WTC11 (cell line): Measurements from ENCODE around the gene ELF3. TPM values are rescaled to one million over a fixed set of nuclear protein-coding genes. Genes with fewer than 3 reads are reported as not detected.

Source experiments
- CREB1 ChIP-seq: sonication (generic); formaldehyde crosslinking; IDR thresholded peaks from 2 replicates; pipeline ENCODE4 v1.8.0; 2023; ENCODE audit warnings: mild to moderate bottlenecking, missing genetic modification reagents
- EMX1 ChIP-seq: fragments of 250-450 bp; sonication (Bioruptor Pico); IDR thresholded peaks from 2 replicates; pipeline ENCODE4 v1.8.0; 2021; ENCODE audit warnings: mild to moderate bottlenecking
- ESRRA ChIP-seq: sonication (generic); formaldehyde crosslinking; IDR thresholded peaks from 2 replicates; pipeline ENCODE4 v1.8.1; 2022; ENCODE audit warnings: mild to moderate bottlenecking, missing genetic modification reagents, borderline replicate concordance
- ETV6 ChIP-seq: sonication (generic); formaldehyde crosslinking; IDR thresholded peaks from 2 replicates; pipeline ENCODE4 v1.8.1; 2022; ENCODE audit warnings: mild to moderate bottlenecking, missing genetic modification reagents
- FOXP1 ChIP-seq: sonication (generic); formaldehyde crosslinking; IDR thresholded peaks from 2 replicates; pipeline ENCODE4 v1.8.0; 2022; ENCODE audit warnings: missing genetic modification reagents, mild to moderate bottlenecking, moderate library complexity, borderline replicate concordance
- GABPB1 ChIP-seq: sonication (generic); formaldehyde crosslinking; IDR thresholded peaks from 2 replicates; pipeline ENCODE4 v1.8.1; 2023; ENCODE audit warnings: mild to moderate bottlenecking, missing genetic modification reagents
- JAZF1 ChIP-seq: fragments of 250-450 bp; sonication (Bioruptor Pico); IDR thresholded peaks from 2 replicates; pipeline ENCODE4 v1.9.0; 2021; ENCODE audit warnings: moderate library complexity, mild to moderate bottlenecking, inconsistent platforms
- MXD4 ChIP-seq: fragments of 250-450 bp; sonication (Bioruptor Pico); IDR thresholded peaks from 2 replicates; pipeline ENCODE4 v1.8.0; 2021; ENCODE audit warnings: mild to moderate bottlenecking, moderate library complexity, borderline replicate concordance
- NFYB ChIP-seq: sonication (generic); formaldehyde crosslinking; conservative IDR thresholded peaks from 2 replicates; pipeline ENCODE4 v1.8.0; 2022; ENCODE audit warnings: low read depth, missing genetic modification reagents
- NR1H2 ChIP-seq: sonication (generic); formaldehyde crosslinking; IDR thresholded peaks from 2 replicates; pipeline ENCODE4 v1.9.0; 2021; ENCODE audit warnings: mild to moderate bottlenecking, moderate library complexity, missing genetic modification reagents
- OVOL2 ChIP-seq: fragments of 250-450 bp; sonication (Bioruptor Pico); IDR thresholded peaks from 2 replicates; pipeline ENCODE4 v1.9.0; 2021; ENCODE audit warnings: mild to moderate bottlenecking, borderline replicate concordance
- PRRX2 ChIP-seq: fragments of 250-450 bp; sonication (Bioruptor Pico); IDR thresholded peaks from 2 replicates; pipeline ENCODE4 v1.8.0; 2021; ENCODE audit warnings: mild to moderate bottlenecking
- RORB ChIP-seq: fragments of 250-450 bp; sonication (Bioruptor Pico); IDR thresholded peaks from 2 replicates; pipeline ENCODE4 v1.9.0; 2021; ENCODE audit warnings: mild to moderate bottlenecking
- TEAD4 ChIP-seq: sonication (generic); formaldehyde crosslinking; IDR thresholded peaks from 2 replicates; pipeline ENCODE4 v1.8.0; 2022; ENCODE audit warnings: mild to moderate bottlenecking, missing genetic modification reagents
- ZNF138 ChIP-seq: sonication (generic); formaldehyde crosslinking; conservative IDR thresholded peaks from 2 replicates; pipeline ENCODE4 v1.8.1; 2022; ENCODE audit warnings: mild to moderate bottlenecking, moderate library complexity, missing genetic modification reagents
- ZNF232 ChIP-seq: sonication (generic); formaldehyde crosslinking; IDR thresholded peaks from 2 replicates; pipeline ENCODE4 v1.8.0; 2022; ENCODE audit warnings: mild to moderate bottlenecking, missing genetic modification reagents
- ZNF317 ChIP-seq: sonication (generic); formaldehyde crosslinking; IDR thresholded peaks from 2 replicates; pipeline ENCODE4 v1.8.1; 2023; ENCODE audit warnings: low read depth, mild to moderate bottlenecking, moderate library complexity, missing genetic modification reagents, borderline replicate concordance
- ZNF416 ChIP-seq: fragments of 250-450 bp; sonication (Bioruptor Pico); IDR thresholded peaks from 2 replicates; pipeline ENCODE4 v1.9.0; 2021; ENCODE audit warnings: mild to moderate bottlenecking, inconsistent platforms
- total RNA-seq: library from RNA; stranded (reverse); gene quantifications from 3 replicates; pipeline ENCODE4 v1.2.3, GENCODE V29; 2021
- TF ChIP-seq, protein P1 (sequence below): sonication (generic); formaldehyde crosslinking; IDR thresholded peaks from 2 replicates; pipeline ENCODE4 v1.8.1; 2023; ENCODE audit warnings: mild to moderate bottlenecking, moderate library complexity, missing genetic modification reagents
- TF ChIP-seq, protein P2 (sequence below): sonication (generic); formaldehyde crosslinking; IDR thresholded peaks from 2 replicates; pipeline ENCODE4 v1.8.0; 2023; ENCODE audit warnings: missing genetic modification reagents, mild to moderate bottlenecking, borderline replicate concordance
- TF ChIP-seq, protein P3 (sequence below): sonication (generic); formaldehyde crosslinking; conservative IDR thresholded peaks from 2 replicates; pipeline ENCODE4 v1.8.1; 2022; ENCODE audit warnings: mild to moderate bottlenecking, missing genetic modification reagents
- TF ChIP-seq, protein P4 (sequence below): sonication (generic); formaldehyde crosslinking; IDR thresholded peaks from 2 replicates; pipeline ENCODE4 v1.8.1; 2023; ENCODE audit warnings: mild to moderate bottlenecking, missing genetic modification reagents
- TF ChIP-seq, protein P5 (sequence below): fragments of 200-600 bp; IDR thresholded peaks from 2 replicates; pipeline ENCODE4 v1.8.0; 2022; ENCODE audit warnings: antibody characterized with exemption
- TF ChIP-seq, protein P6 (sequence below): sonication (generic); formaldehyde crosslinking; IDR thresholded peaks from 2 replicates; pipeline ENCODE4 v1.8.0; 2022; ENCODE audit warnings: mild to moderate bottlenecking, missing genetic modification reagents
- TF ChIP-seq, protein P7 (sequence below): sonication (generic); formaldehyde crosslinking; IDR thresholded peaks from 2 replicates; pipeline ENCODE4 v1.8.0; 2022; ENCODE audit warnings: mild to moderate bottlenecking, missing genetic modification reagents
- TF ChIP-seq, protein P8 (sequence below): sonication (generic); formaldehyde crosslinking; IDR thresholded peaks from 2 replicates; pipeline ENCODE4 v1.8.1; 2022; ENCODE audit warnings: mild to moderate bottlenecking, missing genetic modification reagents, moderate library complexity, borderline replicate concordance

The ELF3 gene
- total RNA-seq, 1 experiment from 2014 or later, result 15.0 TPM

DNA sequence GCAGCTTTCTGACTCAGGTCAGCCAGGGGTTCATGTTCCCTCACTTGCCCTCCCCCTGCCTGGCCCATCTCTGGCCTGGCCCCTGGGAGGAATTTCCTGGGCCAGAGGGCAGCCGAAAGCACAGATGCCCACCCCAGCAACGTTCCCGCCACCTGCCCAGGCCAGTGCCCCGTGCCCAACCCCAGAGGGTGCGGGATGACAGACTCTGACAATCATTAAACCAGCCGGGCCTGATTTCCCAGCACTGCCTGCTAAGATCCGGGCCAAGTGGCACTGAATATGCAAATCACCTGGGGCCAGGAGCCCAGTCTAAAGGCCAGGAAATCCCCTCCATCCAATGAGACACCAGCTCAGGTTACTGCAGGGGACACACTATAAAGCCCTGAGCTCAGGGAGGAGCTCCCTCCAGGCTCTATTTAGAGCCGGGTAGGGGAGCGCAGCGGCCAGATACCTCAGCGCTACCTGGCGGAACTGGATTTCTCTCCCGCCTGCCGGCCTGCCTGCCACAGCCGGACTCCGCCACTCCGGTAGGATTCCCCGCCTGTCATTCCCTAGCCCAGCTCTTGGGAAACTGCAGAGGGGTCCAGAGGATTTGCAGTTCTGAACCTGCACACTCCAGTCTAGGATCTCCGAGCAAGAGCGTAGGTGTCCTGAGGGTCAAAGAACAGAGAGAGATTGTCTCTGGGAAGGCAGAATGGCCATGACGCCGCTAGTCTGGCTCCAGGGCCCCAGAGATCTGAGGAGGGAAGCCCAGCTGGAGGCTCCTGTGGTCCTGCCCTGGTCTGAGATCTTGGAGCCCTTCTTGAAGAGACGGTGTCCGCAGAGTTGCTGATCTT, at the start of gene ELF3 (continued):
- TF ChIP-seq ZNF416 (CRISPR knock-in tag), result no peak; the same call in 1 of the 2 replicates
- no peak for TF ChIP-seq NR1H2 (CRISPR knock-in tag)
- no peak for TF ChIP-seq OVOL2
- TF ChIP-seq, protein P1, sequence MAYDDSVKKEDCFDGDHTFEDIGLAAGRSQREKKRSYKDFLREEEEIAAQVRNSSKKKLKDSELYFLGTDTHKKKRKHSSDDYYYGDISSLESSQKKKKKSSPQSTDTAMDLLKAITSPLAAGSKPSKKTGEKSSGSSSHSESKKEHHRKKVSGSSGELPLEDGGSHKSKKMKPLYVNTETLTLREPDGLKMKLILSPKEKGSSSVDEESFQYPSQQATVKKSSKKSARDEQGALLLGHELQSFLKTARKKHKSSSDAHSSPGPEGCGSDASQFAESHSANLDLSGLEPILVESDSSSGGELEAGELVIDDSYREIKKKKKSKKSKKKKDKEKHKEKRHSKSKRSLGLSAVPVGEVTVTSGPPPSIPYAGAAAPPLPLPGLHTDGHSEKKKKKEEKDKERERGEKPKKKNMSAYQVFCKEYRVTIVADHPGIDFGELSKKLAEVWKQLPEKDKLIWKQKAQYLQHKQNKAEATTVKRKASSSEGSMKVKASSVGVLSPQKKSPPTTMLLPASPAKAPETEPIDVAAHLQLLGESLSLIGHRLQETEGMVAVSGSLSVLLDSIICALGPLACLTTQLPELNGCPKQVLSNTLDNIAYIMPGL (CRISPR knock-in tag), result no peak
- no peak for TF ChIP-seq CREB1 (CRISPR knock-in tag)
- TF ChIP-seq, protein P2, sequence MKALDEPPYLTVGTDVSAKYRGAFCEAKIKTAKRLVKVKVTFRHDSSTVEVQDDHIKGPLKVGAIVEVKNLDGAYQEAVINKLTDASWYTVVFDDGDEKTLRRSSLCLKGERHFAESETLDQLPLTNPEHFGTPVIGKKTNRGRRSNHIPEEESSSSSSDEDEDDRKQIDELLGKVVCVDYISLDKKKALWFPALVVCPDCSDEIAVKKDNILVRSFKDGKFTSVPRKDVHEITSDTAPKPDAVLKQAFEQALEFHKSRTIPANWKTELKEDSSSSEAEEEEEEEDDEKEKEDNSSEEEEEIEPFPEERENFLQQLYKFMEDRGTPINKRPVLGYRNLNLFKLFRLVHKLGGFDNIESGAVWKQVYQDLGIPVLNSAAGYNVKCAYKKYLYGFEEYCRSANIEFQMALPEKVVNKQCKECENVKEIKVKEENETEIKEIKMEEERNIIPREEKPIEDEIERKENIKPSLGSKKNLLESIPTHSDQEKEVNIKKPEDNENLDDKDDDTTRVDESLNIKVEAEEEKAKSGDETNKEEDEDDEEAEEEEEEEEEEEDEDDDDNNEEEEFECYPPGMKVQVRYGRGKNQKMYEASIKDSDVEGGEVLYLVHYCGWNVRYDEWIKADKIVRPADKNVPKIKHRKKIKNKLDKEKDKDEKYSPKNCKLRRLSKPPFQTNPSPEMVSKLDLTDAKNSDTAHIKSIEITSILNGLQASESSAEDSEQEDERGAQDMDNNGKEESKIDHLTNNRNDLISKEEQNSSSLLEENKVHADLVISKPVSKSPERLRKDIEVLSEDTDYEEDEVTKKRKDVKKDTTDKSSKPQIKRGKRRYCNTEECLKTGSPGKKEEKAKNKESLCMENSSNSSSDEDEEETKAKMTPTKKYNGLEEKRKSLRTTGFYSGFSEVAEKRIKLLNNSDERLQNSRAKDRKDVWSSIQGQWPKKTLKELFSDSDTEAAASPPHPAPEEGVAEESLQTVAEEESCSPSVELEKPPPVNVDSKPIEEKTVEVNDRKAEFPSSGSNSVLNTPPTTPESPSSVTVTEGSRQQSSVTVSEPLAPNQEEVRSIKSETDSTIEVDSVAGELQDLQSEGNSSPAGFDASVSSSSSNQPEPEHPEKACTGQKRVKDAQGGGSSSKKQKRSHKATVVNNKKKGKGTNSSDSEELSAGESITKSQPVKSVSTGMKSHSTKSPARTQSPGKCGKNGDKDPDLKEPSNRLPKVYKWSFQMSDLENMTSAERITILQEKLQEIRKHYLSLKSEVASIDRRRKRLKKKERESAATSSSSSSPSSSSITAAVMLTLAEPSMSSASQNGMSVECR (CRISPR knock-in tag), result no peak
- TF ChIP-seq, protein P3, sequence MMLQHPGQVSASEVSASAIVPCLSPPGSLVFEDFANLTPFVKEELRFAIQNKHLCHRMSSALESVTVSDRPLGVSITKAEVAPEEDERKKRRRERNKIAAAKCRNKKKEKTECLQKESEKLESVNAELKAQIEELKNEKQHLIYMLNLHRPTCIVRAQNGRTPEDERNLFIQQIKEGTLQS (CRISPR knock-in tag), result no peak
- TF ChIP-seq, protein P4, sequence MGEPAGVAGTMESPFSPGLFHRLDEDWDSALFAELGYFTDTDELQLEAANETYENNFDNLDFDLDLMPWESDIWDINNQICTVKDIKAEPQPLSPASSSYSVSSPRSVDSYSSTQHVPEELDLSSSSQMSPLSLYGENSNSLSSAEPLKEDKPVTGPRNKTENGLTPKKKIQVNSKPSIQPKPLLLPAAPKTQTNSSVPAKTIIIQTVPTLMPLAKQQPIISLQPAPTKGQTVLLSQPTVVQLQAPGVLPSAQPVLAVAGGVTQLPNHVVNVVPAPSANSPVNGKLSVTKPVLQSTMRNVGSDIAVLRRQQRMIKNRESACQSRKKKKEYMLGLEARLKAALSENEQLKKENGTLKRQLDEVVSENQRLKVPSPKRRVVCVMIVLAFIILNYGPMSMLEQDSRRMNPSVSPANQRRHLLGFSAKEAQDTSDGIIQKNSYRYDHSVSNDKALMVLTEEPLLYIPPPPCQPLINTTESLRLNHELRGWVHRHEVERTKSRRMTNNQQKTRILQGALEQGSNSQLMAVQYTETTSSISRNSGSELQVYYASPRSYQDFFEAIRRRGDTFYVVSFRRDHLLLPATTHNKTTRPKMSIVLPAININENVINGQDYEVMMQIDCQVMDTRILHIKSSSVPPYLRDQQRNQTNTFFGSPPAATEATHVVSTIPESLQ (CRISPR knock-in tag), result no peak
- TF ChIP-seq MXD4 (CRISPR knock-in tag), result no peak
- TF ChIP-seq ETV6 (CRISPR knock-in tag), result peak; percentile 38; the same call in 1 of the 2 replicates
- TF ChIP-seq, protein P5, sequence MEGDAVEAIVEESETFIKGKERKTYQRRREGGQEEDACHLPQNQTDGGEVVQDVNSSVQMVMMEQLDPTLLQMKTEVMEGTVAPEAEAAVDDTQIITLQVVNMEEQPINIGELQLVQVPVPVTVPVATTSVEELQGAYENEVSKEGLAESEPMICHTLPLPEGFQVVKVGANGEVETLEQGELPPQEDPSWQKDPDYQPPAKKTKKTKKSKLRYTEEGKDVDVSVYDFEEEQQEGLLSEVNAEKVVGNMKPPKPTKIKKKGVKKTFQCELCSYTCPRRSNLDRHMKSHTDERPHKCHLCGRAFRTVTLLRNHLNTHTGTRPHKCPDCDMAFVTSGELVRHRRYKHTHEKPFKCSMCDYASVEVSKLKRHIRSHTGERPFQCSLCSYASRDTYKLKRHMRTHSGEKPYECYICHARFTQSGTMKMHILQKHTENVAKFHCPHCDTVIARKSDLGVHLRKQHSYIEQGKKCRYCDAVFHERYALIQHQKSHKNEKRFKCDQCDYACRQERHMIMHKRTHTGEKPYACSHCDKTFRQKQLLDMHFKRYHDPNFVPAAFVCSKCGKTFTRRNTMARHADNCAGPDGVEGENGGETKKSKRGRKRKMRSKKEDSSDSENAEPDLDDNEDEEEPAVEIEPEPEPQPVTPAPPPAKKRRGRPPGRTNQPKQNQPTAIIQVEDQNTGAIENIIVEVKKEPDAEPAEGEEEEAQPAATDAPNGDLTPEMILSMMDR, result no peak
- no peak for TF ChIP-seq ZNF138 (CRISPR knock-in tag)
- no peak for TF ChIP-seq ESRRA (CRISPR knock-in tag)
- no peak for TF ChIP-seq ZNF317 (CRISPR knock-in tag)
- no peak for TF ChIP-seq ZNF232 (CRISPR knock-in tag)
- TF ChIP-seq, protein P6, sequence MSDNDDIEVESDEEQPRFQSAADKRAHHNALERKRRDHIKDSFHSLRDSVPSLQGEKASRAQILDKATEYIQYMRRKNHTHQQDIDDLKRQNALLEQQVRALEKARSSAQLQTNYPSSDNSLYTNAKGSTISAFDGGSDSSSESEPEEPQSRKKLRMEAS (CRISPR knock-in tag), result no peak
- no peak for TF ChIP-seq RORB (CRISPR knock-in tag)
- peak; percentile 23; the same call in 1 of the 2 replicates for TF ChIP-seq NFYB (CRISPR knock-in tag)
- peak; percentile 63; the same call in 1 of the 2 replicates for TF ChIP-seq FOXP1
- peak; percentile 54 for TF ChIP-seq GABPB1 (CRISPR knock-in tag)
- TF ChIP-seq, protein P7, sequence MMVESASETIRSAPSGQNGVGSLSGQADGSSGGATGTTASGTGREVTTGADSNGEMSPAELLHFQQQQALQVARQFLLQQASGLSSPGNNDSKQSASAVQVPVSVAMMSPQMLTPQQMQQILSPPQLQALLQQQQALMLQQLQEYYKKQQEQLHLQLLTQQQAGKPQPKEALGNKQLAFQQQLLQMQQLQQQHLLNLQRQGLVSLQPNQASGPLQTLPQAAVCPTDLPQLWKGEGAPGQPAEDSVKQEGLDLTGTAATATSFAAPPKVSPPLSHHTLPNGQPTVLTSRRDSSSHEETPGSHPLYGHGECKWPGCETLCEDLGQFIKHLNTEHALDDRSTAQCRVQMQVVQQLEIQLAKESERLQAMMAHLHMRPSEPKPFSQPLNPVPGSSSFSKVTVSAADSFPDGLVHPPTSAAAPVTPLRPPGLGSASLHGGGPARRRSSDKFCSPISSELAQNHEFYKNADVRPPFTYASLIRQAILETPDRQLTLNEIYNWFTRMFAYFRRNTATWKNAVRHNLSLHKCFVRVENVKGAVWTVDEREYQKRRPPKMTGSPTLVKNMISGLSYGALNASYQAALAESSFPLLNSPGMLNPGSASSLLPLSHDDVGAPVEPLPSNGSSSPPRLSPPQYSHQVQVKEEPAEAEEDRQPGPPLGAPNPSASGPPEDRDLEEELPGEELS (CRISPR knock-in tag), result no peak
- TF ChIP-seq PRRX2 (CRISPR knock-in tag), result no peak
- TF ChIP-seq, protein P8, sequence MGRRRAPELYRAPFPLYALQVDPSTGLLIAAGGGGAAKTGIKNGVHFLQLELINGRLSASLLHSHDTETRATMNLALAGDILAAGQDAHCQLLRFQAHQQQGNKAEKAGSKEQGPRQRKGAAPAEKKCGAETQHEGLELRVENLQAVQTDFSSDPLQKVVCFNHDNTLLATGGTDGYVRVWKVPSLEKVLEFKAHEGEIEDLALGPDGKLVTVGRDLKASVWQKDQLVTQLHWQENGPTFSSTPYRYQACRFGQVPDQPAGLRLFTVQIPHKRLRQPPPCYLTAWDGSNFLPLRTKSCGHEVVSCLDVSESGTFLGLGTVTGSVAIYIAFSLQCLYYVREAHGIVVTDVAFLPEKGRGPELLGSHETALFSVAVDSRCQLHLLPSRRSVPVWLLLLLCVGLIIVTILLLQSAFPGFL (CRISPR knock-in tag), result no peak
- TF ChIP-seq EMX1 (CRISPR knock-in tag), result no peak
- TF ChIP-seq JAZF1 (CRISPR knock-in tag), result no peak
- no peak for TF ChIP-seq TEAD4 (CRISPR knock-in tag)
